HFF-Myc (cell line): ENCODE results near the gene ANXA1.

Experiments used
- DNase-seq: peaks from one replicate; pipeline ENCODE4 v3.0.0-alpha.2; 2011; ENCODE audit warnings: low read depth; ENCODE audit errors: extremely low read depth
- H3K4me3 ChIP-seq: replicated peaks from 2 replicates; pipeline ENCODE4 v1.5.1; 2011; ENCODE audit warnings: low read depth, mild to moderate bottlenecking, control low read depth, low read length
- TF ChIP-seq, protein P1 (sequence below): IDR thresholded peaks from 2 replicates; pipeline ENCODE4 v1.5.1; 2012; ENCODE audit warnings: mild to moderate bottlenecking, low read depth, low read length, control low read depth; ENCODE audit errors: missing control alignments

ANXA1 gene

DNA sequence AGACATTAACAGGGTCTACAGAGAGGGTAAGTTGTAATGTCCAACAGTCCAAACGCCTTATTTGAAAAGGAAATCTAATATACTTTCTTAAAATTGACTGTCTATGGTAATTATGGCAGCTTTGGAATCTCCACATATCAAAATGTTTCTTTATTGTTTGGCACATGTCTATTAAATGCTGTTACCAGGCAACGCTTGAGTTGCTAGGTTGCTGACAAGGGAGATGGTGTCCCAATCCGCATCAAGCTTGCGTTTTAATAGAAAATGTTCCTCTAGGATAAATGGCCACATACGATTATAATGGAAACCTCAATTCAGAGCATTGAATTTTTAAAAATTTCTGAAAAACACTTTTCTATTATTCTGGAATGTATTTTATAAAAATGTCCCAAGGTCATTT is 9.2 kb downstream of the ANXA1 start:
- H3K4me3 ChIP-seq = no peak overlapping the region
- DNase-seq = no peak
- TF ChIP-seq, protein P1, sequence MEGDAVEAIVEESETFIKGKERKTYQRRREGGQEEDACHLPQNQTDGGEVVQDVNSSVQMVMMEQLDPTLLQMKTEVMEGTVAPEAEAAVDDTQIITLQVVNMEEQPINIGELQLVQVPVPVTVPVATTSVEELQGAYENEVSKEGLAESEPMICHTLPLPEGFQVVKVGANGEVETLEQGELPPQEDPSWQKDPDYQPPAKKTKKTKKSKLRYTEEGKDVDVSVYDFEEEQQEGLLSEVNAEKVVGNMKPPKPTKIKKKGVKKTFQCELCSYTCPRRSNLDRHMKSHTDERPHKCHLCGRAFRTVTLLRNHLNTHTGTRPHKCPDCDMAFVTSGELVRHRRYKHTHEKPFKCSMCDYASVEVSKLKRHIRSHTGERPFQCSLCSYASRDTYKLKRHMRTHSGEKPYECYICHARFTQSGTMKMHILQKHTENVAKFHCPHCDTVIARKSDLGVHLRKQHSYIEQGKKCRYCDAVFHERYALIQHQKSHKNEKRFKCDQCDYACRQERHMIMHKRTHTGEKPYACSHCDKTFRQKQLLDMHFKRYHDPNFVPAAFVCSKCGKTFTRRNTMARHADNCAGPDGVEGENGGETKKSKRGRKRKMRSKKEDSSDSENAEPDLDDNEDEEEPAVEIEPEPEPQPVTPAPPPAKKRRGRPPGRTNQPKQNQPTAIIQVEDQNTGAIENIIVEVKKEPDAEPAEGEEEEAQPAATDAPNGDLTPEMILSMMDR = no peak

DNA sequence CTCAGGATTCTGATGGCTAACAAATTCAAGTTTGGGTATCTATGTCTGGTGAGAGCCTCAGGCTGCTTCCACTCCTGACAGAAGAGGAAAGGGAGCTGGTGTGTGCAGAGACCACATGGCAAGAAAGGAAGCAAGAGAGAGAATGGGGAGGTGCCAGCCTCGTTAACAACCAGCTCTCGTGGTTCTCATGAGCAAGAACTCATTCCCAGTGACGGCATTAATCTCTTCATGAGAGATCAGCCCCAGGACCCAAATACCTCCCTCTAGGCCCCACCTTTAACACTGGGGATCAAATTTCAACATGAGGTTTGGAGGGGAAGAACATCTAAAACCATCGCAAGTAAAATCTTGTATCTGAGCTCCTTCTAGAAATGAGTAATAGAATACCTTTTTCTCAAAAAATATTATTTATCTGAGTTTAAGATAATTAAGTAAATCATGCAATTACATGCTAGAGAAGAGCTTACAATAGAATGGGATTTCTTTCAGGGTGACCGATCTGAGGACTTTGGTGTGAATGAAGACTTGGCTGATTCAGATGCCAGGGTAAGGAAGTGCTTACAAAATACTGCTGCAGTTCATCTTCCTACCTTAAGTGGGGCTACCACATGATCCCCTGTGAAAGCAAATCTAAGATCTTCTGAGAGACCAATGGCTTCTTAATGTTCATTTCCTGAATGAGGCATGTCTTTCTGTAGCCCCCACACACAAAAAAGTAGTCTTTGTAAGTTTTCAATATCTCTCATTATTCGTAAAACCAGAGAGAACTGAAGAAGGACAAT is 11.5 kb downstream of the ANXA1 start:
- no peak overlapping the region for H3K4me3 ChIP-seq
- TF ChIP-seq, protein P1 = no peak
- no peak for DNase-seq

DNA sequence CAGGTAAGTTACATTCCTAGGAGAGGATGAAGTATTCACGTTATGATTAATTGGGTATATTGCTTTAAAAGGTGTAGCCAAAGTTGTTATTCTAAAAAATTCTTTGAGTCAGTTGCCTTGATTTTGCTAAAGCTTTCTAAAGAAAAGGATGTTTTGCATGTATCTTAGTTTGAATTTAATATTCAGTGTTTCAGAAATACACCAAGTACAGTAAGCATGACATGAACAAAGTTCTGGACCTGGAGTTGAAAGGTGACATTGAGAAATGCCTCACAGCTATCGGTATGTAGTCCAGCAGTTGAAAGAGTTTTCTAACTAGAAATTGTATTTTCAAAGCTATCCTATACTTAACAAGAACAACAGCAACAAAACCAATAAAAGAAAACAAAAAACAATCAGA is 14.2 kb downstream of the ANXA1 start:
- no peak overlapping the region for H3K4me3 ChIP-seq
- TF ChIP-seq, protein P1 = no peak
- DNase-seq = no peak

DNA sequence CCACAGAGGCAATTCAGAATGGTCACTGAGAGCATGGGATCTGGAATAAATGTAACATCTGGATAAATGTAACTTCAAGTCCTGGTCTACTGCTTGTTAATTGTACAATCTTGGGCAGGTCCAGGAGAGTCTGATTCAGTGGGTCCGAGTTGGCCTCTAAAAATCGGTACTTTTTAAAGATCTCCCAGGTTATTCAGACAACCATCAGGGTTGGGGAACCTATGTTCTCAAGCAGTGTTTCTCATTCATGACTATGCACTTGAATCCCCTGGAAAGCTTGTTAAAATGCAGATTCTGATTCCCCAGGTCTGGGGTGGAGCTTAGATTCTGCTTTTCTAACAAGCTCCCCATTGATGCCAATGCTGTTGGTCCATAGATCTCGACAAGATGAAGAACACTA is 14.8 kb downstream of the ANXA1 start:
- DNase-seq = no peak
- H3K4me3 ChIP-seq = no peak overlapping the region
- TF ChIP-seq, protein P1 = no peak

DNA sequence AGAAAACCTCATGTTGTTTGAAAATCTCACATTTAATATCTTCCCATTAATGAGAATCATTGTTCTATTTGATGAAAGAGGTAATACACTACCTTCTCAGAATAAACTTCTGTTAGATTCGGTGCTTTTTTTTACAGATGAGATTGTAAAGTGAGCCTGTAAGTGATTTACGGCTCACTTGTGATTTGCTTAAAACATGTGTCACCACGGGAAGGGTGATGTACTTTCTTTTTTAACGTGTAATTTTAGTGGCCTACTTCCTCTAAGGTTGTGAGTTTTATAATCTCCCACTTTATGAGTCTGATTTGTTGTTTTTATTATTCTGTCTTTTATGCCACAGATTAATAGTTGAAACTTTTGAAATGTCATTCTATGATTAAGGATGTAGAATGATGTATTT is 15.9 kb downstream of the ANXA1 start:
- H3K4me3 ChIP-seq = no peak overlapping the region
- TF ChIP-seq, protein P1 = no peak
- no peak for DNase-seq

DNA sequence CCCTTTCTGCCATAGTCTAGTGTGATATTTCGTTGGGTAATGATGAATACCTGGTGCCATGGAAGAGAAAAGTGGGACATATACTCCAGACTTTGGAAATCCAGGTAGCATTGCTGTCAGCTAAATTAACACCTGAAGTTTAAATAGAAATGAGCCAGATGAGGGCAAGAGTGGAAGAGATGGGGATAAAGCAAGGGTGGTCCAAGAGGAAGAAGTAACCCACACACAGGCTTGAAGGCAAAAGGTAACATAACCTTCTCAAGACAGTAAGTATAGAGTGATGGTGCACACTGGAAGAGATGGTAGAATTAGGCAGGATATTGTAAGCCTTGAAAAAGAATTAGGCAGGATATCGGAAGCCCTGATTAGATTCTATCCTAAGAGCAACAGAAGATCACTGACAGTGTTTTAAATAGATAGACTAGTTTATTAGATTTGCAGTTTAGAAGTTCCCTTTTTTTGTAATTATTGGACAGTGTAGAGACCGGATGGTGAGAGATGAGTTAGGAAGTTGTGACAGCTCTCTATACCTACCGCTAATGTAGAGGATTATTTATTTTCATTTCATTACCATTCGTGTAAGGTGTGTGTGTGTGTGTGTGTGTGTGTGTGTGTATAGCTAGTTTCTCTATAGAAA is 16.8 kb downstream of the ANXA1 start:
- TF ChIP-seq, protein P1 = no peak
- no peak overlapping the region for H3K4me3 ChIP-seq
- DNase-seq = no peak
